Hindlimb muscle (tissue), 1 donor: Measurements from ENCODE around the gene LHX1. TPM values are rescaled to one million over a fixed set of nuclear protein-coding genes. Genes with fewer than 3 reads are reported as not detected.

Experiments used
- DNase-seq: peaks from one replicate; pipeline ENCODE4 v3.0.0-alpha.2; 2013
- polyA plus RNA-seq: library from polyadenylated mRNA; unstranded; fragments of 120-200 nt; gene quantifications from one replicate; pipeline ENCODE4 v1.2.1, GENCODE V29; 2013; ENCODE audit not compliant: insufficient read length

The LHX1 gene
- polyA plus RNA-seq, 1 donor = not detected

- DNase-seq = no peak
Observed at GRCh38 chr17:36939052-36939801, 2.0 kb downstream of the LHX1 start.

- DNase-seq = no peak
Observed at GRCh38 chr17:36939802-36940312, 2.6 kb downstream of the LHX1 start.

GRCh38 chr17:36940313-36941264 lies 3.3 kb downstream of the LHX1 start:
- DNase-seq = no peak

- no peak for DNase-seq
Observed at GRCh38 chr17:36941265-36942010, 4.2 kb downstream of the LHX1 start.

GRCh38 chr17:36942019-36942599 lies 4.8 kb downstream of the LHX1 start:
- no peak for DNase-seq

GRCh38 chr17:36942631-36943125 lies 5.4 kb downstream of the LHX1 start:
- DNase-seq = no peak

- DNase-seq = no peak
Observed at GRCh38 chr17:36943250-36944191, 6.2 kb downstream of the LHX1 start.

- no peak for DNase-seq
Observed at GRCh38 chr17:36944553-36944952, 7.3 kb downstream of the LHX1 start.

GRCh38 chr17:36945140-36945539 lies 7.9 kb downstream of the LHX1 start:
- no peak for DNase-seq

GRCh38 chr17:36945959-36946725 lies 8.9 kb downstream of the LHX1 start:
- no peak for DNase-seq

GRCh38 chr17:36946726-36947091 lies 9.4 kb downstream of the LHX1 start:
- no peak for DNase-seq

GRCh38 chr17:36947922-36948716 lies 10.8 kb downstream of the LHX1 start:
- DNase-seq = no peak

- peak; percentile 97 for DNase-seq
Observed at GRCh38 chr17:36948717-36949460, 11.6 kb downstream of the LHX1 start, which contains the start of gene AATF. AATF (plus strand) TSS chr17:36948954; CDS start chr17:36949126, 172 bp downstream.

- no peak for DNase-seq
Observed at GRCh38 chr17:36949461-36949927, 12.2 kb downstream of the LHX1 start.

GRCh38 chr17:36950027-36950426 lies 12.8 kb downstream of the LHX1 start:
- no peak for DNase-seq

GRCh38 chr17:36951084-36951789 lies 14.0 kb downstream of the LHX1 start:
- DNase-seq = no peak

- DNase-seq = no peak
Observed at GRCh38 chr17:36971508-36971907, 34.2 kb downstream of the LHX1 start.
